RWPE1 (cell line): Measurements from ENCODE around the gene YTHDF1.
"Not testable (repeated sequence)": the region's sequence is repeated elsewhere in the genome, so short reads cannot be mapped to it uniquely, and the experiment has no call there.

Source experiments
- CTCF ChIA-PET: fragments of 350-600 bp; sonication (Branson Sonifier 250); formaldehyde crosslinking; extraction: SDS; loops from one replicate; lab custom pipeline; 2021; lab: Yijun Ruan, JAX
- POLR2A ChIA-PET: fragments of 400-600 bp; formaldehyde crosslinking; extraction: SDS; loops from one replicate; lab custom pipeline; 2020; ENCODE audit warnings: antibody characterized with exemption; ENCODE audit not compliant: low non-redundant PET; lab: Yijun Ruan, JAX
- DNase-seq: peaks from one replicate; pipeline ENCODE4 v3.0.0; 2012; ENCODE audit warnings: low spot score
- H3K27ac ChIP-seq: fragments of 450-650 bp; 2 replicates; pipeline ENCODE4 v1.5.1; 2017
- CTCF ChIP-seq: fragments of 450-650 bp; conservative IDR thresholded peaks from 2 replicates; pipeline ENCODE4 v1.5.1; 2017; ENCODE audit warnings: low read depth, mild to moderate bottlenecking

YTHDF1 gene

GRCh38 chr20:63223121-63223825 is 7.3 kb upstream of the YTHDF1 start:
- peak; percentile 97 for TF ChIP-seq CTCF
- CTCF ChIA-PET: interaction anchor here (0.5 to 4.8 kb wide), 59 partner anchors 10 to 1253 kb away, joined by 3 to 111 read pairs (median 5); partner anchors contain the start of genes ARFGAP1, BIRC7, COL20A1 and KCNQ2
- DNase-seq: peak; percentile 48

GRCh38 chr20:63222541-63222940 is 6.6 kb upstream of the YTHDF1 start:
- POLR2A ChIA-PET: no interaction called here

More at GRCh38 chr20:63223121-63223825, 7.3 kb upstream of the YTHDF1 start:
- POLR2A ChIA-PET: interaction anchor here (0.8 kb wide), 1 partner anchor 50 kb away, joined by 4 read pairs; the partner anchor contains the start of gene ARFGAP1
- H3K27ac ChIP-seq: no peak overlapping the region

GRCh38 chr20:63221400-63222053 is 5.6 kb upstream of the YTHDF1 start:
- H3K27ac ChIP-seq, POLR2A ChIA-PET, DNase-seq: not testable (repeated sequence)
- CTCF ChIA-PET: interaction anchor here (0.6 to 1.5 kb wide), 4 partner anchors 13 to 74 kb away, joined by 3 to 5 read pairs (median 3); no protein-coding TSS in a partner anchor

More at GRCh38 chr20:63222541-63222940, 6.6 kb upstream of the YTHDF1 start:
- H3K27ac ChIP-seq: no peak overlapping the region
- TF ChIP-seq CTCF: no peak
- CTCF ChIA-PET: interaction anchor here (0.5 to 4.8 kb wide), 26 partner anchors 9 to 760 kb away, joined by 3 to 111 read pairs (median 12); partner anchors contain the start of genes ARFGAP1, BIRC7, COL20A1 and KCNQ2
- DNase-seq: no peak

GRCh38 chr20:63220696-63221399 is 4.9 kb upstream of the YTHDF1 start:
- no peak for TF ChIP-seq CTCF
- H3K27ac ChIP-seq: no peak overlapping the region
- DNase-seq: no peak
- ChIA-PET CTCF (interaction anchor here (0.6 to 1.5 kb wide), 4 partner anchors 14 to 74 kb away, joined by 3 to 5 read pairs (median 3); no protein-coding TSS in a partner anchor), POLR2A (interaction anchor here (0.9 kb wide), 1 partner anchor 26 kb away, joined by 4 read pairs; no protein-coding TSS in a partner anchor)

GRCh38 chr20:63219866-63220521 is 4.1 kb upstream of the YTHDF1 start:
- no peak overlapping the region for H3K27ac ChIP-seq
- ChIA-PET CTCF (interaction anchor here (0.6 to 1.5 kb wide), 6 partner anchors 15 to 754 kb away, joined by 3 to 5 read pairs (median 3); no protein-coding TSS in a partner anchor), POLR2A (interaction anchor here (0.9 kb wide), 1 partner anchor 25 kb away, joined by 4 read pairs; no protein-coding TSS in a partner anchor)
- DNase-seq: no peak
- no peak for TF ChIP-seq CTCF

- no peak for DNase-seq
- ChIA-PET POLR2A (no interaction called here), CTCF (interaction anchor here (0.6 to 1.2 kb wide), 5 partner anchors 9 to 755 kb away, joined by 3 to 5 read pairs (median 3); no protein-coding TSS in a partner anchor)
- no peak overlapping the region for H3K27ac ChIP-seq
- TF ChIP-seq CTCF: no peak
Observed at GRCh38 chr20:63219447-63219821, 3.5 kb upstream of the YTHDF1 start.
